ENCODE measurements around the gene AQP10.
"Not testable (repeated sequence)": the region's sequence is repeated elsewhere in the genome, so short reads cannot be mapped to it uniquely, and the experiment has no call there.

Gene AQP10

GRCh38 chr1:154324669-154325582 is 4.0 kb downstream of the AQP10 start, which contains the start of gene ATP8B2:
Gene ATP8B2 (plus strand): TSS chr1:154325525. CDS start chr1:154328142, 2,617 bp downstream.
- peak; percentile 68 for DNase-seq

- DNase-seq: no peak
These were observed 5.0 kb downstream of the AQP10 start for GRCh38 chr1:154325583-154326545.

GRCh38 chr1:154326546-154327465 is 5.9 kb downstream of the AQP10 start:
- DNase-seq: no peak

GRCh38 chr1:154327466-154328317 is 6.8 kb downstream of the AQP10 start:
- DNase-seq: no peak

- peak; percentile 81 for DNase-seq
These were observed 7.6 kb downstream of the AQP10 start for GRCh38 chr1:154328318-154329151.

- DNase-seq: no peak
These were observed 8.2 kb downstream of the AQP10 start for GRCh38 chr1:154329152-154329521.

GRCh38 chr1:154329551-154330131 is 8.7 kb downstream of the AQP10 start:
- no peak for DNase-seq

- DNase-seq: no peak
These were observed 9.8 kb downstream of the AQP10 start for GRCh38 chr1:154330669-154331068.

GRCh38 chr1:154334079-154335024 is 13.5 kb downstream of the AQP10 start:
- no peak for DNase-seq

GRCh38 chr1:154335025-154335714 is 14.3 kb downstream of the AQP10 start:
- peak; percentile 85 for DNase-seq

GRCh38 chr1:154337253-154337894 is 16.5 kb downstream of the AQP10 start:
- DNase-seq: no peak

GRCh38 chr1:154338875-154339274 is 18.0 kb downstream of the AQP10 start:
- DNase-seq: no peak

- not testable (repeated sequence) for DNase-seq
These were observed 20.5 kb downstream of the AQP10 start for GRCh38 chr1:154341366-154341765.

GRCh38 chr1:154342132-154342531 is 21.2 kb downstream of the AQP10 start:
- no peak for DNase-seq

- peak; percentile 58 for DNase-seq
These were observed 22.1 kb downstream of the AQP10 start for GRCh38 chr1:154342836-154343472.

GRCh38 chr1:154344977-154345837 is 24.3 kb downstream of the AQP10 start:
- peak; percentile 58 for DNase-seq
